Right atrium auricular region (tissue), 2 donors: ENCODE results near the gene NOSTRIN. TPM values are rescaled to one million over a fixed set of nuclear protein-coding genes. Genes with fewer than 3 reads are reported as not detected.
"Not testable (repeated sequence)": the region's sequence is repeated elsewhere in the genome, so short reads cannot be mapped to it uniquely, and the experiment has no call there.

Experiments used
- DNase-seq: peaks from one replicate; pipeline ENCODE4 v3.0.0-alpha.2; 2019; ENCODE audit warnings: low spot score
- H3K27ac ChIP-seq, 2 donors: fragments of 200-600 bp; sonication (generic); 1 replicate in 1 of 2; 2 replicates in 1 of 2; pipeline ENCODE4 v1.5.1; 2016 to 2019
- H3K27me3 ChIP-seq, 2 donors: fragments of 200-600 bp; sonication (generic); one replicate each; pipeline versions ENCODE4 v1.5.1 to v1.6.0; 2017 to 2019
- H3K36me3 ChIP-seq: fragments of 200-600 bp; sonication (generic); one replicate; pipeline ENCODE4 v1.5.1; 2016
- H3K4me1 ChIP-seq, 2 donors: fragments of 200-600 bp; sonication (generic); one replicate each; pipeline versions ENCODE4 v1.5.1 to v1.6.0; 2017 to 2019
- H3K4me3 ChIP-seq, 2 donors: fragments of 200-600 bp; sonication (generic); 1 replicate in 1 of 2; 2 replicates in 1 of 2; pipeline ENCODE4 v1.5.1; 2017 to 2019; ENCODE audit warnings: mild to moderate bottlenecking in 1 of 2, moderate library complexity in 1 of 2
- H3K9me3 ChIP-seq, 2 donors: fragments of 200-600 bp; sonication (generic); one replicate each; pipeline ENCODE4 v1.5.1; 2019
- CTCF ChIP-seq, 2 donors: fragments of 200-600 bp; sonication (generic); IDR thresholded peaks; one replicate each; pipeline ENCODE4 v1.5.1; 2019; ENCODE audit warnings: antibody characterized with exemption in 2 of 2
- total RNA-seq, 2 donors: library from RNA; depleted of rRNA; stranded (reverse); fragments of >200 nt; gene quantifications; one replicate each; pipeline ENCODE4 v1.1.0, GENCODE V29; 2016

NOSTRIN gene
- total RNA-seq, 2 donors from 2014 or later = 30.6 to 34.3 TPM

GRCh38 chr2:168766600-168766999, 35.8 kb upstream of the NOSTRIN start:
- TF ChIP-seq CTCF (IDR thresholded peaks at IDR 0.05) = no peak
- Histone ChIP-seq H3K36me3 (peaks cover 8% of the 10 kb centered on the region), H3K9me3 (no peaks in the 10 kb centered on the region), H3K4me3 (no peak overlapping the region), H3K27me3 (no peaks in the 10 kb centered on the region), H3K4me1 (peaks cover 0 to 3% of the 10 kb centered on the region in 2 donors), H3K27ac (no peak overlapping the region)
- no peak for DNase-seq

GRCh38 chr2:168767258-168767657, 35.2 kb upstream of the NOSTRIN start:
- H3K36me3 ChIP-seq = peaks cover 8% of the 10 kb centered on the region
- no peak overlapping the region for H3K4me3 ChIP-seq
- no peak for DNase-seq
- H3K27ac ChIP-seq = no peak overlapping the region
- H3K9me3 ChIP-seq = no peaks in the 10 kb centered on the region
- no peaks in the 10 kb centered on the region for H3K27me3 ChIP-seq
- peaks cover 0 to 3% of the 10 kb centered on the region in 2 donors for H3K4me1 ChIP-seq
- TF ChIP-seq CTCF (IDR thresholded peaks at IDR 0.05) = no peak

DNA sequence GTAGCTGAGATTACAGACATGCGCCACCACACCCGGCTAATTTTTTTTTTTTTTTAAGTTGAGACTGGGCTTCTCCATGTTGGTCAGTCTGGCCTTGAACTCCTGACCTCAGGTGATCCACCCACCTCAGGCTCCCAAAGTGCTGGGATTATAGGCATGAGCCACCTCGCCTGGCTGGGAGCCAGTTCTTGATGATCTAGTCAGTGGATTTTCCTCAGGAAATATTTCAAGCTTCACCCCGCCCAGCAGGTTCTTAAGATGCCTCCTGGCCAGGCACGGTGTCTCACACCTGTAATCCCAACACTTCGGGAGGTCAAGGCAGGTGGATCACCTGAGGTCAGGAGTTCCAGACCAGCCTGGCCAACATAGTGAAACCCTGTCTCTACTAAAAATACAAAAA, 34.1 kb upstream of the NOSTRIN start:
- not testable (repeated sequence) for H3K27me3 ChIP-seq, H3K27ac ChIP-seq, H3K36me3 ChIP-seq, H3K4me3 ChIP-seq, DNase-seq, H3K4me1 ChIP-seq, H3K9me3 ChIP-seq

GRCh38 chr2:168770796-168771195, 31.6 kb upstream of the NOSTRIN start:
- peaks cover 8% of the 10 kb centered on the region for H3K36me3 ChIP-seq
- TF ChIP-seq CTCF (IDR thresholded peaks at IDR 0.05) = no peak
- H3K9me3 ChIP-seq = no peaks in the 10 kb centered on the region
- peaks cover 0 to 10% of the 10 kb centered on the region in 2 donors for H3K4me1 ChIP-seq
- H3K4me3 ChIP-seq = no peak overlapping the region
- no peak overlapping the region for H3K27ac ChIP-seq
- no peaks in the 10 kb centered on the region for H3K27me3 ChIP-seq
- DNase-seq = no peak

- no peaks in the 10 kb centered on the region for H3K27me3 ChIP-seq
- H3K9me3 ChIP-seq = no peaks in the 10 kb centered on the region
- H3K27ac ChIP-seq = no peak overlapping the region
- DNase-seq = no peak
- peaks cover 0 to 10% of the 10 kb centered on the region in 2 donors for H3K4me1 ChIP-seq
- H3K36me3 ChIP-seq = peaks cover 8% of the 10 kb centered on the region
- TF ChIP-seq CTCF (IDR thresholded peaks at IDR 0.05) = no peak
- H3K4me3 ChIP-seq = no peak overlapping the region
Observed at GRCh38 chr2:168772704-168773103, 29.7 kb upstream of the NOSTRIN start.

DNA sequence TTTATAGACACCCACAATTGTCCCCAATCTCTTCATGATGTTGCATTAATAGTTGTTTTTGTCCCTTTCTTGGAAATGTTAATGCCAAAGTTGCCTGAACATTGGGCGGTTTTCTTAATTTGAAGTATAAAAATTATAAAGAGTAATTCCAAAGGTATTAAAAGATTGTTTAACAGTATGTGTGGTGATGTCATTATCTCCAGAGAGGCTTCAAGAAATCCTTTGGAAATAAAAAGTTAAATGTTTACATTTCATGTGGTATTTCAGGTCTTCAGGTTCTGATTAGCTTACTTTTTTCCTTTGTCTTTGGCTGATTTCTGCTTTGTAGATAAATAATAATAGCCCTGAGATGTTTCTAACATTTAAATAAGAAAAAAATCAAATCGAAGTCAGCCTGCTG, 29.3 kb upstream of the NOSTRIN start:
- Histone ChIP-seq H3K27ac (no peak overlapping the region), H3K36me3 (peaks cover 8% of the 10 kb centered on the region), H3K27me3 (no peaks in the 10 kb centered on the region), H3K9me3 (no peaks in the 10 kb centered on the region), H3K4me1 (peaks cover 0 to 10% of the 10 kb centered on the region in 2 donors), H3K4me3 (no peak overlapping the region)
- no peak for DNase-seq
- TF ChIP-seq CTCF (IDR thresholded peaks at IDR 0.05) = no peak
